NCI-H526 (cell line): ENCODE data around the gene RALY.

Source experiments
- DNase-seq, 2 experiments: peaks; one replicate each; lab custom pipeline; 2025; lab: John Stamatoyannopoulos, UW

The RALY gene

GRCh38 chr20:34047010-34047687 lies 53.4 kb downstream of the RALY start:
- no peak for DNase-seq

GRCh38 chr20:34047917-34048316 lies 54.2 kb downstream of the RALY start:
- DNase-seq = no peak

- DNase-seq = no peak
Measured at GRCh38 chr20:34049389-34049788, 55.7 kb downstream of the RALY start.

GRCh38 chr20:34049897-34050695 lies 56.4 kb downstream of the RALY start:
- DNase-seq = no peak

- no peak for DNase-seq
Measured at GRCh38 chr20:34052414-34052813, 58.7 kb downstream of the RALY start.

- no peak for DNase-seq
Measured at GRCh38 chr20:34055290-34055689, 61.6 kb downstream of the RALY start.

- DNase-seq = no peak
Measured at GRCh38 chr20:34058831-34059230, 65.1 kb downstream of the RALY start.

- no peak for DNase-seq
Measured at GRCh38 chr20:34060970-34061369, 67.3 kb downstream of the RALY start.

- DNase-seq = no peak
Measured at GRCh38 chr20:34061695-34062094, 68.0 kb downstream of the RALY start.

- no peak for DNase-seq
Measured at GRCh38 chr20:34062570-34063482, 69.1 kb downstream of the RALY start.

GRCh38 chr20:34064286-34064685 lies 70.6 kb downstream of the RALY start:
- DNase-seq = no peak

- no peak for DNase-seq
Measured at GRCh38 chr20:34065260-34065659, 71.5 kb downstream of the RALY start.

GRCh38 chr20:34066476-34067090 lies 72.9 kb downstream of the RALY start:
- no peak for DNase-seq

- no peak for DNase-seq
Measured at GRCh38 chr20:34068001-34068400, 74.3 kb downstream of the RALY start.

- DNase-seq = peak; percentile 77 to 88
Measured at GRCh38 chr20:34069341-34070078, 75.8 kb downstream of the RALY start.

GRCh38 chr20:34070079-34070439 lies 76.3 kb downstream of the RALY start:
- DNase-seq = no peak

- no peak for DNase-seq
Measured at GRCh38 chr20:34070859-34071258, 77.1 kb downstream of the RALY start.

- DNase-seq = no peak
Measured at GRCh38 chr20:34072076-34072475, 78.4 kb downstream of the RALY start.

GRCh38 chr20:34072778-34073177 lies 79.1 kb downstream of the RALY start:
- DNase-seq = no peak

GRCh38 chr20:34074101-34074760 lies 80.5 kb downstream of the RALY start:
- DNase-seq = no peak

GRCh38 chr20:34075647-34076046 lies 81.9 kb downstream of the RALY start:
- no peak for DNase-seq
